Inflammatory macrophage treated with lipopolysaccharide for 4 hours (primary cell): ENCODE results near the gene TANGO6.

Source experiments
- DNase-seq: peaks from one replicate; pipeline ENCODE4 v3.0.0-alpha.2; 2020

TANGO6 gene

GRCh38 chr16:68869492-68870088 is 26.3 kb downstream of the TANGO6 start:
- no peak for DNase-seq

GRCh38 chr16:68873635-68874471 is 30.5 kb downstream of the TANGO6 start:
- DNase-seq: no peak

GRCh38 chr16:68875871-68876270 is 32.5 kb downstream of the TANGO6 start:
- DNase-seq: no peak

GRCh38 chr16:68883685-68884084 is 40.4 kb downstream of the TANGO6 start:
- no peak for DNase-seq

- no peak for DNase-seq
Measured at GRCh38 chr16:68884401-68884800, 41.1 kb downstream of the TANGO6 start.

- DNase-seq: no peak
Measured at GRCh38 chr16:68884861-68885720, 41.8 kb downstream of the TANGO6 start.

GRCh38 chr16:68887107-68887506 is 43.8 kb downstream of the TANGO6 start:
- no peak for DNase-seq

GRCh38 chr16:68889508-68890150 is 46.3 kb downstream of the TANGO6 start:
- peak; percentile 11 for DNase-seq

- DNase-seq: no peak
Measured at GRCh38 chr16:68892214-68892613, 48.9 kb downstream of the TANGO6 start.

GRCh38 chr16:68892898-68893297 is 49.6 kb downstream of the TANGO6 start:
- no peak for DNase-seq

GRCh38 chr16:68893710-68894705 is 50.7 kb downstream of the TANGO6 start:
- no peak for DNase-seq

GRCh38 chr16:68894714-68895113 is 51.4 kb downstream of the TANGO6 start:
- DNase-seq: no peak

- no peak for DNase-seq
Measured at GRCh38 chr16:68898026-68898425, 54.7 kb downstream of the TANGO6 start.

GRCh38 chr16:68900009-68900408 is 56.7 kb downstream of the TANGO6 start:
- peak; percentile 5 for DNase-seq

- peak; percentile 42 for DNase-seq
Measured at GRCh38 chr16:68902003-68902968, 59.0 kb downstream of the TANGO6 start.

- peak; percentile 35 for DNase-seq
Measured at GRCh38 chr16:68902969-68903345, 59.6 kb downstream of the TANGO6 start.

GRCh38 chr16:68907297-68907696 is 64.0 kb downstream of the TANGO6 start:
- no peak for DNase-seq

GRCh38 chr16:68907781-68908181 is 64.5 kb downstream of the TANGO6 start:
- no peak for DNase-seq

GRCh38 chr16:68909099-68909733 is 65.9 kb downstream of the TANGO6 start:
- DNase-seq: no peak

- no peak for DNase-seq
Measured at GRCh38 chr16:68910051-68910450, 66.7 kb downstream of the TANGO6 start.
